ENCODE results near the gene FKBP1A.

The FKBP1A gene

DNA sequence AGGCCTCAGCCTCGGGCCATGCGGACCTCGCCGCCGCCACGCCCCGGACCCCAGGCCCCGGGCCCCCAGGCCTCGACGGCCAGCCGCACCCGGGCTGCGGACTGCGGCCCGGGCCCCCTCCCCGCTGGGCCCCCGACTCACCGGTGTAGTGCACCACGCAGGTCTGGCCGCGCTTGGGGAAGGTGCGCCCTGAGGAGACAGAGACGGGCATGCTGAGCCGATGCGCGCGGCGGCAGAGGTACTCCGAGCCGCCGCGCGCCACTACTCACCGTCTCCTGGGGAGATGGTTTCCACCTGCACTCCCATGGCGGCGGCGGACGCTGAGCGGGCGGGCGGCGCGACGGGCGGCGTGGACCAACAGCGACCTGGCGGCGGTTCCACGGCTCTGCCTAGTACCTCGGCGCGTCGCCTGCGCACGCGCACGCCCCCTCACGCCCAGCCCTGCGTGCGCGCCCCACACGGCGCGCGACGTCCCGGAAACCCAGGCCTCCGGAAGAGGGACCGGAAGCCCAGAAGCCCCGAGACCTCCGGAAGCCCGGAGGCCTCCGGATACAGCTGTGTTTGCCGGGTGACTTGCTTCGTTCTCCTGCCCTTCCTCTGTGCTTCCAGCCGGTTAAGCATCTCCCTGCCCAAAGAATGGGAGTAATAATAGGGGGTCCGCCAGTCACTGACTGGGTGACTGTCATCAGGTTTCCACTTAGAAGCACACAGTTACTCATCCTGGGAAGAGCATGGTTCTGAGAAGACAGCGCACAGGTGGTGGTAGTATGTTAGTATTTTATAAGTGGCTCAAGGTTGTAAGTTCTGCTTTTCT lies at the start of gene FKBP1A:
Gene FKBP1A, minus strand, starts transcription at position 362 of the 814 bp plus-strand sequence. Its CDS starts 56 bp downstream, at position 306.
- Histone ChIP-seq H3K27ac (ENCODE audit: low read length) (peak within 1 kb of the TSS; percentile 90), H3K27me3 (ENCODE audit: low read depth, low read length) (no peaks in the 10 kb centered on the region), H3K4me1 (ENCODE audit: control insufficient read depth in 1 of 2, insufficient read depth in 2 of 2, low read length in 2 of 2) (peaks cover 30 to 41% of the 10 kb centered on the region in 2 donors), H3K9me3 (ENCODE audit: control insufficient read depth in 1 of 2, low read length in 2 of 2) (no peaks in the 10 kb centered on the region), H3K36me3 (ENCODE audit: control insufficient read depth in 1 of 2, insufficient read depth in 2 of 2, low read length in 2 of 2) (no peaks in the 10 kb centered on the region), H3K4me3 (ENCODE audit: low read depth in 1 of 2, low read length in 2 of 2) (peak within 1 kb of the TSS; percentile 90 to 92)

- H3K4me3 ChIP-seq (ENCODE audit: low read depth in 1 of 2, low read length in 2 of 2): no peak overlapping the region
- no peaks in the 10 kb centered on the region for H3K9me3 ChIP-seq (ENCODE audit: control insufficient read depth in 1 of 2, low read length in 2 of 2)
- H3K36me3 ChIP-seq (ENCODE audit: control insufficient read depth in 1 of 2, insufficient read depth in 2 of 2, low read length in 2 of 2): peaks cover 53 to 78% of the 10 kb centered on the region in 2 donors
- H3K27me3 ChIP-seq (ENCODE audit: low read depth, low read length): no peaks in the 10 kb centered on the region
- H3K4me1 ChIP-seq (ENCODE audit: control insufficient read depth in 1 of 2, insufficient read depth in 2 of 2, low read length in 2 of 2): no peaks in the 10 kb centered on the region
- no peak overlapping the region for H3K27ac ChIP-seq (ENCODE audit: low read length)
Measured at GRCh38 chr20:1442304-1442703, 49.5 kb upstream of the FKBP1A start.

- Histone ChIP-seq H3K9me3 (ENCODE audit: control insufficient read depth in 1 of 2, low read length in 2 of 2) (no peaks in the 10 kb centered on the region), H3K4me1 (ENCODE audit: control insufficient read depth in 1 of 2, insufficient read depth in 2 of 2, low read length in 2 of 2) (no peaks in the 10 kb centered on the region), H3K27ac (ENCODE audit: low read length) (no peak overlapping the region), H3K4me3 (ENCODE audit: low read depth in 1 of 2, low read length in 2 of 2) (no peak overlapping the region), H3K36me3 (ENCODE audit: control insufficient read depth in 1 of 2, insufficient read depth in 2 of 2, low read length in 2 of 2) (peaks cover 42 to 66% of the 10 kb centered on the region in 2 donors), H3K27me3 (ENCODE audit: low read depth, low read length) (no peaks in the 10 kb centered on the region)
Measured at GRCh38 chr20:1441133-1441532, 48.3 kb upstream of the FKBP1A start.

DNA sequence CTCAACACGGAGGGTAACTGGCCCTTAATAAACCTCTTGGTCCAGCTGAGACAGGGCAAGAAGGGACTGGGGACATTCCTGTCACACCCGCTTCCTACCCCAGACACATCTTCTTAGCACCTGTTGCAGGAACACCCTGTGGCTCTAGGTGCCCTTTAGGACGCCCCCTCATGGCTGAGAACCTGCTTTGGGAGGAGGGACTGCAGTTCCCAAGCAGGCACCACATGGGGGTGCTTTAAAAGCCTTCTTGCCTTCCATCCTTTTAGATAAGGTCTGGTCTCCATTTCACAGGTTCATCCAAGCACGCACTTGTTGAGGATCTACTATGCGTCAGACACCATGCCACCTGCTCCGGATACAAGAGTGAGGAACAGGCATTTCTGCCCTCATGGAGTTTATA lies 47.2 kb upstream of the FKBP1A start:
- Histone ChIP-seq H3K36me3 (ENCODE audit: control insufficient read depth in 1 of 2, insufficient read depth in 2 of 2, low read length in 2 of 2) (peaks cover 31 to 55% of the 10 kb centered on the region in 2 donors), H3K27ac (ENCODE audit: low read length) (no peak overlapping the region), H3K9me3 (ENCODE audit: control insufficient read depth in 1 of 2, low read length in 2 of 2) (no peaks in the 10 kb centered on the region), H3K27me3 (ENCODE audit: low read depth, low read length) (no peaks in the 10 kb centered on the region), H3K4me1 (ENCODE audit: control insufficient read depth in 1 of 2, insufficient read depth in 2 of 2, low read length in 2 of 2) (no peaks in the 10 kb centered on the region), H3K4me3 (ENCODE audit: low read depth in 1 of 2, low read length in 2 of 2) (no peak overlapping the region)

GRCh38 chr20:1438361-1438760 lies 45.5 kb upstream of the FKBP1A start:
- H3K27me3 ChIP-seq (ENCODE audit: low read depth, low read length): no peaks in the 10 kb centered on the region
- H3K4me1 ChIP-seq (ENCODE audit: control insufficient read depth in 1 of 2, insufficient read depth in 2 of 2, low read length in 2 of 2): no peaks in the 10 kb centered on the region
- H3K36me3 ChIP-seq (ENCODE audit: control insufficient read depth in 1 of 2, insufficient read depth in 2 of 2, low read length in 2 of 2): peaks cover 17 to 39% of the 10 kb centered on the region in 2 donors
- no peak overlapping the region for H3K4me3 ChIP-seq (ENCODE audit: low read depth in 1 of 2, low read length in 2 of 2)
- H3K27ac ChIP-seq (ENCODE audit: low read length): no peak overlapping the region
- no peaks in the 10 kb centered on the region for H3K9me3 ChIP-seq (ENCODE audit: control insufficient read depth in 1 of 2, low read length in 2 of 2)

- Histone ChIP-seq H3K36me3 (ENCODE audit: control insufficient read depth in 1 of 2, insufficient read depth in 2 of 2, low read length in 2 of 2) (peaks cover 10 to 29% of the 10 kb centered on the region in 2 donors), H3K9me3 (ENCODE audit: control insufficient read depth in 1 of 2, low read length in 2 of 2) (no peaks in the 10 kb centered on the region), H3K27ac (ENCODE audit: low read length) (no peak overlapping the region), H3K4me3 (ENCODE audit: low read depth in 1 of 2, low read length in 2 of 2) (no peak overlapping the region), H3K4me1 (ENCODE audit: control insufficient read depth in 1 of 2, insufficient read depth in 2 of 2, low read length in 2 of 2) (no peaks in the 10 kb centered on the region), H3K27me3 (ENCODE audit: low read depth, low read length) (no peaks in the 10 kb centered on the region)
Measured at GRCh38 chr20:1437235-1437904, 44.5 kb upstream of the FKBP1A start.

DNA sequence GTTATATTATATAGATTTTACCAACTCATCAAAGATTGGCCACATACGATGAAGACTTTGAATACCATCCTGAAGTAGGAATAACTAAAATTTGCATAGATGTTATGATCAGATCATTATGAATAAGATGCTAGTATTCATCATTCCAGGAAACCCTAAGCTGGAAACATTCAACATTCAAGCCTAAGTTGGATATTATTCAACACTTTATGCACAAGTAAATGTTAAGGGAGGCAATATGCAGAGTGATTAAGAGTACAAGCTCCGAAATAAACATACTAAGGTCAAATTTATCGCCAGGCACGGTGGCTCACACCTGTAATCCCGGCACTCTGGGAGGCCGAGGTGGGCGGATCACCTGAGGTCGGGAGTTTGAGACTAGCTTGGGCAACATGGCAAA lies 43.4 kb upstream of the FKBP1A start:
- Histone ChIP-seq H3K4me3 (ENCODE audit: low read depth in 1 of 2, low read length in 2 of 2) (no peak overlapping the region), H3K4me1 (ENCODE audit: control insufficient read depth in 1 of 2, insufficient read depth in 2 of 2, low read length in 2 of 2) (no peaks in the 10 kb centered on the region), H3K9me3 (ENCODE audit: control insufficient read depth in 1 of 2, low read length in 2 of 2) (no peaks in the 10 kb centered on the region), H3K27ac (ENCODE audit: low read length) (no peak overlapping the region), H3K27me3 (ENCODE audit: low read depth, low read length) (no peaks in the 10 kb centered on the region), H3K36me3 (ENCODE audit: control insufficient read depth in 1 of 2, insufficient read depth in 2 of 2, low read length in 2 of 2) (peaks cover 5 to 18% of the 10 kb centered on the region in 2 donors)

DNA sequence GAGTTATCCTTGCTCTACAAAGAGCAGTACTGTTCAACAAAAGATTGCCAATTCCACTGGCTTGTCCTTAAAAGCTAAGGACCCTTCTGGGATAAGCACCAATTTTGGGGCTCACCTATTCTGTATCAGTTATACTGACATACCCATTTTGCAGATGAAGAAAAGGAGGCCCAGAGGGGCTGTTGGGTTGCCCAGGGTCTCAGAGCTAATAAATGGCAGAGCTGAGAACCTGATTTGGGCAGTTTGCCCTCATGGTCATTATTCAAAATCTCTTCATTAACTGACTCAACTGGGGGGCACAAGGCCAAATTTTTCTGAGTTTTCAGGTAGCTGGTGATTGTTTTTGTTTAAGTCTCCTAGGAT lies 42.5 kb upstream of the FKBP1A start:
- no peak overlapping the region for H3K27ac ChIP-seq (ENCODE audit: low read length)

DNA sequence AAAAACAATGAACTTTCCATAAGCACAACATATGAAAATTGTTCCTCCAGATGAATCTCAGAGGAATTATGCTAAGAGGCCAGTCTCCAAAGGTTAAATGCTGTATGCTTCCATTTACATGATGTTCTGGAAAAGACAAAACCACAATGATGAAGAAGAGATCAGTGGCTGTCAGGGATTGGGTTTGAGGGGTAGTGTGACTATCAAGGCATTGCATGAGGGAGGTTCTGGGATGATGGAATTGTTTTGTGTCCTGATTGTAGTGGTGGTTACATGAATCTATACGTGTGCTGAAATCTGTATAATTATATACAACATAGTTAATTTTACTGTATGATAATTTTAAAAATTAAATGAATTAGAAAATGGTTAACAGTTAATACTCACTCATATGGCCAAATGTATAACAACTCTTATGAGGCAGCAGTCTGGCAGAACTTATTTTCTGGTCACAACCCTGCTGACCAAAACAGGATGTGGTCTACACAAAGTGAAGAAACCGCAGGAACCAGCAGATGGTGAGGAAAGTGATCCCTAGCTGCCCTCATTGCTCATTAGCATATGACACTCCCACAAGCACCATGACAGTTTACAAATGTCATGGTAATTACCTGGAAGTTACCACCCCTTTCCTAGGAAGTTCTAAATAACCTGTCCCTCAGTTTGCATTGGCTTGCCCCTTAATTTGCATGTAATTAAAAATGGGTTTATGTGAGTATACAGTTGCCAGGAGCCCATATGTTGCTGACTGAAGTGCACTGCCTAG lies 41.9 kb upstream of the FKBP1A start:
- no peak overlapping the region for H3K27ac ChIP-seq (ENCODE audit: low read length)
- no peaks in the 10 kb centered on the region for H3K27me3 ChIP-seq (ENCODE audit: low read depth, low read length)
- no peaks in the 10 kb centered on the region for H3K9me3 ChIP-seq (ENCODE audit: control insufficient read depth in 1 of 2, low read length in 2 of 2)

More for the DNA sequence above, 42.5 kb upstream of the FKBP1A start:
- H3K4me3 ChIP-seq (ENCODE audit: low read depth in 1 of 2, low read length in 2 of 2): no peak overlapping the region
- H3K36me3 ChIP-seq (ENCODE audit: control insufficient read depth in 1 of 2, insufficient read depth in 2 of 2, low read length in 2 of 2): peaks cover 0 to 9% of the 10 kb centered on the region in 2 donors
- no peaks in the 10 kb centered on the region for H3K4me1 ChIP-seq (ENCODE audit: control insufficient read depth in 1 of 2, insufficient read depth in 2 of 2, low read length in 2 of 2)
- H3K27me3 ChIP-seq (ENCODE audit: low read depth, low read length): no peaks in the 10 kb centered on the region
- H3K9me3 ChIP-seq (ENCODE audit: control insufficient read depth in 1 of 2, low read length in 2 of 2): no peaks in the 10 kb centered on the region

GRCh38 chr20:1431158-1431557 lies 38.3 kb upstream of the FKBP1A start:
- H3K4me3 ChIP-seq (ENCODE audit: low read depth in 1 of 2, low read length in 2 of 2): no peak overlapping the region
- H3K27ac ChIP-seq (ENCODE audit: low read length): no peak overlapping the region
- no peaks in the 10 kb centered on the region for H3K36me3 ChIP-seq (ENCODE audit: control insufficient read depth in 1 of 2, insufficient read depth in 2 of 2, low read length in 2 of 2)
- no peaks in the 10 kb centered on the region for H3K9me3 ChIP-seq (ENCODE audit: control insufficient read depth in 1 of 2, low read length in 2 of 2)
- H3K27me3 ChIP-seq (ENCODE audit: low read depth, low read length): no peaks in the 10 kb centered on the region
- no peaks in the 10 kb centered on the region for H3K4me1 ChIP-seq (ENCODE audit: control insufficient read depth in 1 of 2, insufficient read depth in 2 of 2, low read length in 2 of 2)

More for the DNA sequence above, 41.9 kb upstream of the FKBP1A start:
- H3K4me1 ChIP-seq (ENCODE audit: control insufficient read depth in 1 of 2, insufficient read depth in 2 of 2, low read length in 2 of 2): no peaks in the 10 kb centered on the region
- no peak overlapping the region for H3K4me3 ChIP-seq (ENCODE audit: low read depth in 1 of 2, low read length in 2 of 2)
- H3K36me3 ChIP-seq (ENCODE audit: control insufficient read depth in 1 of 2, insufficient read depth in 2 of 2, low read length in 2 of 2): peaks cover 0 to 3% of the 10 kb centered on the region in 2 donors

- H3K27ac ChIP-seq (ENCODE audit: low read length): no peak overlapping the region
- no peaks in the 10 kb centered on the region for H3K9me3 ChIP-seq (ENCODE audit: control insufficient read depth in 1 of 2, low read length in 2 of 2)
- no peaks in the 10 kb centered on the region for H3K4me1 ChIP-seq (ENCODE audit: control insufficient read depth in 1 of 2, insufficient read depth in 2 of 2, low read length in 2 of 2)
- H3K36me3 ChIP-seq (ENCODE audit: control insufficient read depth in 1 of 2, insufficient read depth in 2 of 2, low read length in 2 of 2): no peaks in the 10 kb centered on the region
- no peak overlapping the region for H3K4me3 ChIP-seq (ENCODE audit: low read depth in 1 of 2, low read length in 2 of 2)
- H3K27me3 ChIP-seq (ENCODE audit: low read depth, low read length): no peaks in the 10 kb centered on the region
Measured at GRCh38 chr20:1430004-1430451, 37.2 kb upstream of the FKBP1A start.
